CD14-positive monocyte (primary cell): ENCODE measurements around the gene PCP4L1. TPM values are rescaled to one million over a fixed set of nuclear protein-coding genes. Genes with fewer than 3 reads are reported as not detected.
"Not testable (repeated sequence)": the region's sequence is repeated elsewhere in the genome, so short reads cannot be mapped to it uniquely, and the experiment has no call there.

ENCODE experiments used
- DNase-seq, 3 donors: peaks; one replicate each; pipeline ENCODE4 v3.0.0-alpha.2; 2011 to 2022
- H2AFZ ChIP-seq: 2 replicates; pipeline ENCODE4 v1.6.0; 2012; ENCODE audit warnings: mild to moderate bottlenecking, low read depth, low read length, inconsistent platforms; ENCODE audit not compliant: insufficient read depth, poor library complexity, severe bottlenecking
- H3K27ac ChIP-seq, 2 donors: 1 replicate in 1 of 2; 2 replicates in 1 of 2; pipeline ENCODE4 v1.5.1; 2012 to 2013; ENCODE audit warnings: low read length in 2 of 2, control low read depth in 1 of 2, inconsistent platforms in 1 of 2, low read depth in 1 of 2, mild to moderate bottlenecking in 1 of 2
- H3K27me3 ChIP-seq, 2 donors: one replicate each; pipeline versions ENCODE4 v1.6.0 to v1.6.1; 2011 to 2013; ENCODE audit warnings: low read length in 2 of 2; ENCODE audit not compliant: control insufficient read depth in 2 of 2, insufficient read depth in 2 of 2
- H3K36me3 ChIP-seq, 2 donors: replicated peaks in 1 of 2; 1 replicate in 1 of 2; 2 replicates in 1 of 2; pipeline versions ENCODE4 v1.5.1 to v1.6.1; 2012 to 2013; ENCODE audit warnings: low read length in 2 of 2, control low read depth in 1 of 2, inconsistent platforms in 1 of 2, mild to moderate bottlenecking in 1 of 2; ENCODE audit not compliant: insufficient read depth in 2 of 2, control insufficient read depth in 1 of 2
- H3K4me1 ChIP-seq, 2 donors: 1 replicate in 1 of 2; 2 replicates in 1 of 2; pipeline versions ENCODE4 v1.5.1 to v1.6.1; 2012 to 2013; ENCODE audit warnings: low read length in 2 of 2, control low read depth in 1 of 2, inconsistent platforms in 1 of 2, mild to moderate bottlenecking in 1 of 2, moderate library complexity in 1 of 2; ENCODE audit not compliant: insufficient read depth in 2 of 2, control insufficient read depth in 1 of 2
- H3K4me2 ChIP-seq: replicated peaks from 2 replicates; pipeline ENCODE3; 2012; ENCODE audit warnings: low read length, moderate library complexity, mild to moderate bottlenecking; ENCODE audit not compliant: poor library complexity, severe bottlenecking; ENCODE audit errors: extremely low read depth
- H3K4me3 ChIP-seq, 3 experiments: fragments of 200-600 bp in 1 of 3; sonication (generic) in 1 of 3; replicated peaks in 1 of 3; 1 replicate in 2 of 3; 2 replicates in 1 of 3; pipeline ENCODE4 v1.5.1; 2011 to 2013; ENCODE audit warnings: low read length in 3 of 3, mild to moderate bottlenecking in 3 of 3, control low read depth in 2 of 3, low read depth in 2 of 3, inconsistent platforms in 1 of 3, moderate library complexity in 1 of 3
- H3K79me2 ChIP-seq: 2 replicates; pipeline ENCODE4 v1.6.0; 2012; ENCODE audit warnings: mild to moderate bottlenecking, control low read depth, inconsistent platforms, low read length, moderate library complexity; ENCODE audit not compliant: insufficient read depth
- H3K9ac ChIP-seq: 2 replicates; pipeline ENCODE4 v1.6.0; 2017; ENCODE audit warnings: low read length, mild to moderate bottlenecking; ENCODE audit not compliant: insufficient read depth, poor library complexity, severe bottlenecking
- H3K9me3 ChIP-seq, 2 donors: replicated peaks in 1 of 2; 1 replicate in 1 of 2; 2 replicates in 1 of 2; pipeline versions ENCODE4 v1.5.1 to v1.6.1; 2012 to 2013; ENCODE audit warnings: low read length in 2 of 2, control low read depth in 1 of 2; ENCODE audit not compliant: control insufficient read depth in 1 of 2, insufficient read depth in 1 of 2
- H4K20me1 ChIP-seq: 2 replicates; pipeline ENCODE4 v1.6.0; 2012; ENCODE audit warnings: mild to moderate bottlenecking, low read length, control low read depth, moderate library complexity; ENCODE audit not compliant: insufficient read depth
- H3K27ac Mint-ChIP-seq, 7 donors: one replicate each; pipeline ENCODE4 v1.8.0; 2020; ENCODE audit warnings: mild to moderate bottlenecking in 7 of 7, mixed read lengths in 7 of 7, moderate library complexity in 6 of 7, inconsistent platforms in 2 of 7
- H3K27me3 Mint-ChIP-seq, 3 donors: one replicate each; pipeline ENCODE4 v1.8.0; 2021 to 2022; ENCODE audit warnings: low read depth in 3 of 3, mild to moderate bottlenecking in 3 of 3, mixed read lengths in 3 of 3, moderate library complexity in 3 of 3, inconsistent platforms in 1 of 3
- H3K36me3 Mint-ChIP-seq, 2 donors: one replicate each; pipeline ENCODE4 v1.8.0; 2020; ENCODE audit warnings: mixed read lengths in 2 of 2, inconsistent platforms in 1 of 2, mild to moderate bottlenecking in 1 of 2
- H3K4me1 Mint-ChIP-seq: one replicate; pipeline ENCODE4 v1.8.0; 2020; ENCODE audit warnings: mild to moderate bottlenecking, mixed read lengths
- H3K4me3 Mint-ChIP-seq, 2 donors: one replicate each; pipeline ENCODE4 v1.8.0; 2020; ENCODE audit warnings: mild to moderate bottlenecking in 2 of 2, mixed read lengths in 2 of 2, moderate library complexity in 1 of 2
- H3K9me3 Mint-ChIP-seq, 7 donors: one replicate each; pipeline ENCODE4 v1.8.0; 2020 to 2022; ENCODE audit warnings: mixed read lengths in 7 of 7, mild to moderate bottlenecking in 6 of 7, moderate library complexity in 6 of 7, inconsistent platforms in 2 of 7
- WGBS: methylation state at CpG from one replicate; pipeline ENCODE4 v1.1.5; 2013; ENCODE audit warnings: missing lambda C conversion rate; ENCODE audit not compliant: insufficient coverage; 5-methylcytosine and 5-hydroxymethylcytosine counted together
- intact Hi-C, 2 donors: fragments of 100-400 bp; cut with micrococcal nuclease; formaldehyde crosslinking; loops; one replicate each; pipeline versions ENCODE4 v1.15.0 to v1.15.1; 2023
- polyA plus RNA-seq, 3 donors: library from polyadenylated mRNA; depleted of rRNA in 1 of 3; unstranded in 2 of 3; stranded (reverse) in 1 of 3; fragments of 300-500 nt in 2 of 3; fragments of >200 nt in 1 of 3; fragmentation: Illumina TruSeq in 2 of 3; gene quantifications; 1 replicate in 2 of 3; 2 replicates in 1 of 3; pipeline ENCODE4 v1.2.3, GENCODE V29; 2012 to 2021
- TF ChIP-seq, protein P1 (sequence below): fragments of 200-600 bp; IDR thresholded peaks from one replicate; pipeline ENCODE4 v1.8.0; 2022; ENCODE audit warnings: antibody characterized with exemption, mild to moderate bottlenecking

The PCP4L1 gene
- polyA plus RNA-seq, 3 donors = not detected

DNA sequence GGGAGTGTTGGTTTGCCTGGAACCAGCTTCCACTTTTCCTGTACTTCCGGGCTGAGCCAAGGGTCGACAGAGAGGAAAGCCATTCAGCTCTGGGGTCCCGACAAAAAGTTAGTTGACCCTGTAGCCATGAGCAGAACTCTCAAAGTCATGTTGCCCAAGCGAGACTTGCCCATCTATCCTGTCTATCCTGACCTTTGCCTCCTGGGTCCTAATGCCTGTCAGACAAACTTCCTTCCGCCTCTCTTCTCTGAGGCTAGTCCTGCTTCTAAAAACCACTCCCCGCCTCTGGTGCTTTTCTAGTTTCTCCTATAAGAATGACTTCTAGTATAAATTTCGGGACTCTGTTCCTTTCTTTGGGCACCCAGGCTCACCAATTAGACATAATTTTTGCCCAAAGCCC, 7.7 kb upstream of the PCP4L1 start:
- H3K9me3 Mint-ChIP-seq = peaks cover 6 to 17% (median 8%) of the 10 kb centered on the region in 7 donors
- H3K4me1 ChIP-seq = no peaks in the 10 kb centered on the region
- H3K27me3 Mint-ChIP-seq = peaks cover 0 to 4% (median 3%) of the 10 kb centered on the region in 3 donors
- DNase-seq = no peak
- no peaks in the 10 kb centered on the region for H3K9me3 ChIP-seq
- no peaks in the 10 kb centered on the region for H3K36me3 ChIP-seq
- no peak overlapping the region for H3K4me2 ChIP-seq
- no peak overlapping the region for H3K27ac Mint-ChIP-seq
- H2AFZ ChIP-seq = no peak overlapping the region
- WGBS = 96% methylated on average over 4 of the region's 7 CpGs
- H3K36me3 Mint-ChIP-seq = no peaks in the 10 kb centered on the region
- no peak overlapping the region for H3K4me3 ChIP-seq
- H3K27ac ChIP-seq = no peak overlapping the region
- no peak overlapping the region for H3K9ac ChIP-seq
- no peaks in the 10 kb centered on the region for H4K20me1 ChIP-seq
- H3K4me1 Mint-ChIP-seq = peaks cover 5% of the 10 kb centered on the region
- H3K27me3 ChIP-seq = no peaks in the 10 kb centered on the region
- TF ChIP-seq, protein P1, sequence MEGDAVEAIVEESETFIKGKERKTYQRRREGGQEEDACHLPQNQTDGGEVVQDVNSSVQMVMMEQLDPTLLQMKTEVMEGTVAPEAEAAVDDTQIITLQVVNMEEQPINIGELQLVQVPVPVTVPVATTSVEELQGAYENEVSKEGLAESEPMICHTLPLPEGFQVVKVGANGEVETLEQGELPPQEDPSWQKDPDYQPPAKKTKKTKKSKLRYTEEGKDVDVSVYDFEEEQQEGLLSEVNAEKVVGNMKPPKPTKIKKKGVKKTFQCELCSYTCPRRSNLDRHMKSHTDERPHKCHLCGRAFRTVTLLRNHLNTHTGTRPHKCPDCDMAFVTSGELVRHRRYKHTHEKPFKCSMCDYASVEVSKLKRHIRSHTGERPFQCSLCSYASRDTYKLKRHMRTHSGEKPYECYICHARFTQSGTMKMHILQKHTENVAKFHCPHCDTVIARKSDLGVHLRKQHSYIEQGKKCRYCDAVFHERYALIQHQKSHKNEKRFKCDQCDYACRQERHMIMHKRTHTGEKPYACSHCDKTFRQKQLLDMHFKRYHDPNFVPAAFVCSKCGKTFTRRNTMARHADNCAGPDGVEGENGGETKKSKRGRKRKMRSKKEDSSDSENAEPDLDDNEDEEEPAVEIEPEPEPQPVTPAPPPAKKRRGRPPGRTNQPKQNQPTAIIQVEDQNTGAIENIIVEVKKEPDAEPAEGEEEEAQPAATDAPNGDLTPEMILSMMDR = no peak
- no peaks in the 10 kb centered on the region for H3K79me2 ChIP-seq
- no peak overlapping the region for H3K4me3 Mint-ChIP-seq
- intact Hi-C loops = no loop called here

DNA sequence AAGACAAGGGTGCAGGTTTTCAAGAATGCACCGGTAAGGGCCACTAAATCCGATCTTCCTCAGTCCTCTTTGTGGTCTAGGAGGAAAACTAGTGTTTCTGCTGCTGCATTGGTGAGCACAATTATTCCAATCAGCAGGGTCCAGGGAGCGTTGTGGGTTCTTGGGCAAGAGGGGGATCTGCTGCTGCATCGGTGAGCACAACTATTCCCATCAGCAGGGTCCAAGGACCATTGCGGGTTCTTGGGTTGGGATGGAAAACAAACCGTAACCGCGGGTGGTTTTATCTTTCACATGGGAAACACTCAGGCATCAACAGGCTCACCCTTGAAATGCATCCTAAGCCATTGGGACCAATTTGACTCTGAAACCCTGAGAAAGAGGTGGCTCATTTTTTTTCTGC, 7.0 kb upstream of the PCP4L1 start:
- Mint-ChIP-seq H3K9me3 (peaks cover 8 to 23% (median 10%) of the 10 kb centered on the region in 7 donors), H3K27ac (peak overlapping the region in 1 of 7 donors; percentile 50), H3K36me3 (no peaks in the 10 kb centered on the region), H3K4me1 (peaks cover 5% of the 10 kb centered on the region), H3K27me3 (peaks cover 0 to 4% (median 3%) of the 10 kb centered on the region in 3 donors), H3K4me3 (no peak overlapping the region)
- H3K27me3 ChIP-seq = no peaks in the 10 kb centered on the region
- no peaks in the 10 kb centered on the region for H3K79me2 ChIP-seq
- no peak overlapping the region for H3K9ac ChIP-seq
- no peak for DNase-seq
- H3K36me3 ChIP-seq = no peaks in the 10 kb centered on the region
- H3K4me1 ChIP-seq = no peaks in the 10 kb centered on the region
- H3K4me2 ChIP-seq = no peak overlapping the region
- no peak overlapping the region for H2AFZ ChIP-seq
- WGBS = 97% methylated on average over 8 of the region's 8 CpGs
- intact Hi-C loops = no loop called here
- no peak overlapping the region for H3K27ac ChIP-seq
- no peaks in the 10 kb centered on the region for H4K20me1 ChIP-seq
- TF ChIP-seq, protein P1 = no peak
- peaks cover 2 to 7% of the 10 kb centered on the region in 2 donors for H3K9me3 ChIP-seq
- no peak overlapping the region for H3K4me3 ChIP-seq

DNA sequence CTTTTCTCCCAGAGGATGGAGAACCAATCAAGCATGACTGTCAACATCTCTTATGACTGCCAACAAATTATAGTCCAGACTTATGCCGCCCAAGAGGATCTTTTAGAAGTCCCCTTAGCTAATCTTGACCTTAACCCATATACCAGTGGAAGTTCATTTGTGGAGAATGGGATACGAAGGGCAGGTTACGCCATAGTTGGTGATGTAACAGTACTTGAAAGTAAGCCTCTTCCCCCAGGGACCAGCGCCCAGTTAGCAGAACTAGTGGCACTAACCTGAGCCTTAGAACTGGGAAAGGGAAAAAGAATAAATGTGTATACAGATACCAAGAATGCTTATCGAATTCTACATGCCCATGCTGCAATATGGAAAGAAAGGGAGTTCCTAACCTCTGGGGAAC, 3.2 kb upstream of the PCP4L1 start:
- H3K27ac ChIP-seq, H3K4me3 Mint-ChIP-seq, H3K9ac ChIP-seq, DNase-seq, H3K79me2 ChIP-seq, H3K36me3 ChIP-seq, H4K20me1 ChIP-seq, H3K27ac Mint-ChIP-seq, H3K4me3 ChIP-seq, intact Hi-C loops, H3K4me2 ChIP-seq, H3K4me1 ChIP-seq, H2AFZ ChIP-seq: not testable (repeated sequence)
- Histone ChIP-seq H3K9me3 (peaks cover 23 to 42% of the 10 kb centered on the region in 2 donors), H3K27me3 (peaks cover 28 to 37% of the 10 kb centered on the region in 2 donors)
- Mint-ChIP-seq H3K27me3 (peaks cover 35 to 42% (median 35%) of the 10 kb centered on the region in 3 donors), H3K9me3 (peaks cover 22 to 36% (median 24%) of the 10 kb centered on the region in 7 donors), H3K4me1 (peaks cover 19% of the 10 kb centered on the region), H3K36me3 (peaks cover 12 to 14% of the 10 kb centered on the region in 2 donors)
- no CpG with 5 or more reads among the region's 5 CpGs for WGBS
